Esophagus muscularis mucosa (tissue), 4 donors: ENCODE results near the gene AGFG1. TPM values are rescaled to one million over a fixed set of nuclear protein-coding genes. Genes with fewer than 3 reads are reported as not detected.

Experiments used
- DNase-seq: peaks from one replicate; pipeline ENCODE4 v3.0.0-alpha.2; 2017; ENCODE audit errors: extremely low spot score
- H3K27ac ChIP-seq, 4 donors: fragments of 200-600 bp; sonication (generic); replicated peaks in 1 of 4; 1 replicate in 3 of 4; 2 replicates in 1 of 4; pipeline ENCODE4 v1.5.1; 2016 to 2019; ENCODE audit warnings: mild to moderate bottlenecking in 1 of 4
- H3K27me3 ChIP-seq, 4 donors: fragments of 200-600 bp; sonication (generic); one replicate each; pipeline versions ENCODE4 v1.5.1 to v1.6.0; 2016 to 2019
- H3K36me3 ChIP-seq, 4 donors: fragments of 200-600 bp; sonication (generic); one replicate each; pipeline ENCODE4 v1.5.1; 2016 to 2019
- H3K4me1 ChIP-seq, 4 donors: fragments of 200-600 bp; sonication (generic); one replicate each; pipeline ENCODE4 v1.5.1; 2016 to 2019
- H3K4me3 ChIP-seq, 4 donors: fragments of 200-600 bp; sonication (generic); 1 replicate in 2 of 4; 2 replicates in 2 of 4; pipeline ENCODE4 v1.5.1; 2016 to 2019; ENCODE audit warnings: mild to moderate bottlenecking in 4 of 4, moderate library complexity in 1 of 4
- H3K9me3 ChIP-seq, 4 donors: fragments of 200-600 bp; sonication (generic); 1 replicate in 3 of 4; 2 replicates in 1 of 4; pipeline ENCODE4 v1.5.1; 2016 to 2019
- EP300 ChIP-seq: sonication (generic); formaldehyde crosslinking; IDR thresholded peaks from one replicate; pipeline ENCODE4 v1.6.1; 2017; ENCODE audit warnings: antibody characterized with exemption
- POLR2A ChIP-seq: fragments of 450-650 bp; IDR thresholded peaks from one replicate; pipeline ENCODE4 v1.6.1; 2017; ENCODE audit warnings: antibody characterized with exemption, moderate library complexity, mild to moderate bottlenecking, low read depth
- POLR2AphosphoS5 ChIP-seq, 2 donors: sonication (generic); formaldehyde crosslinking; IDR thresholded peaks; one replicate each; pipeline ENCODE4 v1.6.1; 2017; ENCODE audit warnings: antibody characterized with exemption in 2 of 2
- WGBS: methylation state at CpG from one replicate; pipeline ENCODE4 v1.1.5; 2018; 5-methylcytosine and 5-hydroxymethylcytosine counted together
- intact Hi-C: fragments of 100-400 bp; cut with DNase I; formaldehyde crosslinking; loops from one replicate; pipeline ENCODE4 v1.15.1; 2023
- total RNA-seq, 4 donors: library from RNA; depleted of rRNA; stranded (reverse); fragments of >200 nt; gene quantifications; one replicate each; pipeline versions ENCODE4 v1.1.0 to v1.2.1, GENCODE V29; 2016
- TF ChIP-seq, protein P1 (sequence below), 3 experiments: fragments of 200-600 bp in 2 of 3; fragments of 450-650 bp in 1 of 3; sonication (generic) in 2 of 3; IDR thresholded peaks; one replicate each; pipeline ENCODE4 v1.5.1; 2017 to 2019; ENCODE audit warnings: antibody characterized with exemption in 3 of 3, mild to moderate bottlenecking in 2 of 3, moderate library complexity in 1 of 3

The AGFG1 gene
- total RNA-seq, 4 donors from 2014 or later, result 27.4 to 73.4 (median 52.7) TPM

DNA sequence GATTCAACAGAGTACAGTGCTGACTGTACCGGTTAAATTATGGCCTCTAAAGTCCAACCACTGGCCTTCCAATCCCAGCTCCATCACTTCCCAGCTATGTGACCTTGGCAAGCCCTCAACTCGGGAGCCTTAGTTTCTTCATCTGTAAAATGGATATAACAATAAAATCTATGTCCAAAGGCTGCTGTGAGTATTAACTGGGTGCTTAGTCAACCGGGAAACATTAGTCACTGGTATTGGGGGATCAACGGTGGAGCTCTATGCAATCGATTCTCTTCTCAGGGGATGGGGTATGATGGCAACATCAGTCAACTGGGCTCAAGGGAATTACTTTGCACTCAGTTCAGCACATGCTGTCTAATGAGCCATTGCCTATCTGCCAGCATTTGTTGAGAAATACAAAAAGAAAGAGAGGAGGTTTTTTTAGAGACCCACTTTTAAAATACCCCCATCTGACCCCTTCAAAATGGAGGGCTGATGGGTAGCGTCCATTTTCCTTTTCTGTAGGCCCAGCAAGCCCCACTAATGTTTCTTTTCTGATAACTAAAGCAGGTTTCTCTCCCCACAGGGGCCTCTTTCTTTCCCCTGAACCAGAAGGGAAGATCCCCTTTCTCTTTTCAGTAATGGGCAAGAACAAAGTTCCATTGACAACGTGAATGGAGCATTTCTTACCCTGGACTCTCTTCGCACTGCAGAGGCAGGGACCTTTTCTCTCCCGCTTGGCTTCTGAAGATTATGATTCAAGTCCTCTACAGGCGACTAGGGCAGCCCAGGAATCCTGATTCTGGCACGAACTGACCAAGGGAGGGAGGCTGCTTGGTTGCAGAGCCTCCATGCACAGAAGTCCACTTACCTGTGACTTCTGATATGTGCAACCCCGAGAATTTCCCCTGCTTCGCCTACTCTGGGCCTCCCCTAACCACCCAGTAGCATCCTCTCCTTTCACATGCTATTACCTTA is 8.7 kb upstream of the AGFG1 start:
- intact Hi-C loops, result no loop called here
- DNase-seq, result no peak
- TF ChIP-seq POLR2A (no peak), EP300 (no peak), POLR2AphosphoS5 (IDR thresholded peaks at IDR 0.05) (no peak)
- TF ChIP-seq, protein P1, sequence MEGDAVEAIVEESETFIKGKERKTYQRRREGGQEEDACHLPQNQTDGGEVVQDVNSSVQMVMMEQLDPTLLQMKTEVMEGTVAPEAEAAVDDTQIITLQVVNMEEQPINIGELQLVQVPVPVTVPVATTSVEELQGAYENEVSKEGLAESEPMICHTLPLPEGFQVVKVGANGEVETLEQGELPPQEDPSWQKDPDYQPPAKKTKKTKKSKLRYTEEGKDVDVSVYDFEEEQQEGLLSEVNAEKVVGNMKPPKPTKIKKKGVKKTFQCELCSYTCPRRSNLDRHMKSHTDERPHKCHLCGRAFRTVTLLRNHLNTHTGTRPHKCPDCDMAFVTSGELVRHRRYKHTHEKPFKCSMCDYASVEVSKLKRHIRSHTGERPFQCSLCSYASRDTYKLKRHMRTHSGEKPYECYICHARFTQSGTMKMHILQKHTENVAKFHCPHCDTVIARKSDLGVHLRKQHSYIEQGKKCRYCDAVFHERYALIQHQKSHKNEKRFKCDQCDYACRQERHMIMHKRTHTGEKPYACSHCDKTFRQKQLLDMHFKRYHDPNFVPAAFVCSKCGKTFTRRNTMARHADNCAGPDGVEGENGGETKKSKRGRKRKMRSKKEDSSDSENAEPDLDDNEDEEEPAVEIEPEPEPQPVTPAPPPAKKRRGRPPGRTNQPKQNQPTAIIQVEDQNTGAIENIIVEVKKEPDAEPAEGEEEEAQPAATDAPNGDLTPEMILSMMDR (IDR thresholded peaks at IDR 0.05), result no peak

GRCh38 chr2:227464361-227464760 is 7.6 kb upstream of the AGFG1 start:
- no peaks in the 10 kb centered on the region for H3K27me3 ChIP-seq
- no peak overlapping the region for H3K4me3 ChIP-seq
- no peaks in the 10 kb centered on the region for H3K4me1 ChIP-seq
- no peaks in the 10 kb centered on the region for H3K9me3 ChIP-seq
- no peak for DNase-seq
- 80% methylated on average over 3 of the region's 3 CpGs for whole genome bisulfite sequencing
- H3K36me3 ChIP-seq, result no peaks in the 10 kb centered on the region
- H3K27ac ChIP-seq, result no peak overlapping the region
- TF ChIP-seq POLR2A (no peak), EP300 (no peak), POLR2AphosphoS5 (IDR thresholded peaks at IDR 0.05) (no peak)
- TF ChIP-seq, protein P1 (IDR thresholded peaks at IDR 0.05), result no peak
- intact Hi-C loops, result no loop called here

More for the DNA sequence above, 8.7 kb upstream of the AGFG1 start:
- no peaks in the 10 kb centered on the region for H3K27me3 ChIP-seq
- H3K36me3 ChIP-seq, result no peaks in the 10 kb centered on the region
- no peak overlapping the region for H3K27ac ChIP-seq
- H3K4me1 ChIP-seq, result no peaks in the 10 kb centered on the region
- H3K4me3 ChIP-seq, result no peak overlapping the region
- no peaks in the 10 kb centered on the region for H3K9me3 ChIP-seq
- 87% methylated on average over 13 of the region's 13 CpGs for WGBS

GRCh38 chr2:227464851-227465250 is 7.1 kb upstream of the AGFG1 start:
- no peak overlapping the region for H3K27ac ChIP-seq
- H3K36me3 ChIP-seq, result no peaks in the 10 kb centered on the region
- TF ChIP-seq EP300, result no peak
- TF ChIP-seq, protein P1 (IDR thresholded peaks at IDR 0.05), result no peak
- no peak for TF ChIP-seq POLR2A
- TF ChIP-seq POLR2AphosphoS5 (IDR thresholded peaks at IDR 0.05), result no peak
- WGBS, result 94% methylated on average over 7 of the region's 7 CpGs
- H3K27me3 ChIP-seq, result no peaks in the 10 kb centered on the region
- no peak overlapping the region for H3K4me3 ChIP-seq
- no peak for DNase-seq
- H3K4me1 ChIP-seq, result no peaks in the 10 kb centered on the region
- intact Hi-C loops, result no loop called here
- no peaks in the 10 kb centered on the region for H3K9me3 ChIP-seq

DNA sequence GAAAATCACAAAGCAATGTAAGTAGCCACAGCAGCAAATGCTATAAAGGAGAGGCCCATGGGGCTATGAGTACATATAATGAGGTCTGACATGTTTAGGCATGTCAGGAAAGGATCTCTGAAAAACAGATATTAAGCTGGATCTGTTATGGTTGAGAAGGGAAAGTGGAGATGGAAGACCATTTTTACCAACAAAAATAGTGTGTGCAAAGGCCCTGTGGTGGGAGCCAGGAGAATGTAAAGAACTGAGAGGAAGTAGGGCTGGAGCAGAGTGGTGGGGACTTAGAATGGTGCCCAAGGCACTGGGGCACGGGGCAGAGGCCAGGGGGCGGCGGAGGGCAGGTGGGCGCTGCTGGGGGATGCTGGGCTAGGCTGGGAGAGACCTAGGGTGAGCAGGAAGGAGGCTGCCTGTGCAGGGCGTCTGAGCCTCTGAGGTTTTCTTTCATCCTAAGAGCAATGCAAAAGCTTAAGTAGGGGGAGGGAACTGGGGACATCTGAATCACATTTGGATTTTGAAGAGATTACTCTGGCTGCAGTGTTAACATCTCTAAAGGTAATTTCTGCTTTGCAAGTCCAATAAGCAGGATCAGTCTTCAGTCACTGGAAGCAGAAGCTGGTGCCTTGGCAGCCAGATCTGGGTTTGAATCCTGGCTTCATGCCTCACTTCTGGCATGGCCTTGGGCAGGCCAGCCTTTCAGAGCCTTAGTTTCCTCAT is 4.9 kb upstream of the AGFG1 start:
- no peak for DNase-seq
- 82% methylated on average over 5 of the region's 5 CpGs for WGBS
- no peaks in the 10 kb centered on the region for H3K36me3 ChIP-seq
- no peaks in the 10 kb centered on the region for H3K27me3 ChIP-seq
- H3K4me3 ChIP-seq, result no peak overlapping the region
- H3K27ac ChIP-seq, result peak overlapping the region in 1 of 4 donors; percentile 5
- no peaks in the 10 kb centered on the region for H3K9me3 ChIP-seq
- peaks cover 0 to 5% (median 2%) of the 10 kb centered on the region in 4 donors for H3K4me1 ChIP-seq
- TF ChIP-seq, protein P1 (IDR thresholded peaks at IDR 0.05), result no peak
- no peak for TF ChIP-seq POLR2AphosphoS5 (IDR thresholded peaks at IDR 0.05)
- TF ChIP-seq EP300, result no peak
- TF ChIP-seq POLR2A, result no peak
- intact Hi-C loops, result no loop called here
